Left kidney (tissue), 2 donors: Measurements from ENCODE around the gene NFIA. TPM values are rescaled to one million over a fixed set of nuclear protein-coding genes. Genes with fewer than 3 reads are reported as not detected.
A peak's percentile ranks its signal among the peaks of the same experiment; 100 is the strongest.

Source experiments
- DNase-seq: peaks from one replicate; pipeline ENCODE4 v3.0.0-alpha.2; 2013
- polyA plus RNA-seq: library from polyadenylated mRNA; unstranded; fragments of 120-200 nt; gene quantifications from one replicate; pipeline ENCODE4 v1.2.1, GENCODE V29; 2013; ENCODE audit not compliant: insufficient read length

NFIA gene
- polyA plus RNA-seq, 1 donor = 16.7 TPM

DNA sequence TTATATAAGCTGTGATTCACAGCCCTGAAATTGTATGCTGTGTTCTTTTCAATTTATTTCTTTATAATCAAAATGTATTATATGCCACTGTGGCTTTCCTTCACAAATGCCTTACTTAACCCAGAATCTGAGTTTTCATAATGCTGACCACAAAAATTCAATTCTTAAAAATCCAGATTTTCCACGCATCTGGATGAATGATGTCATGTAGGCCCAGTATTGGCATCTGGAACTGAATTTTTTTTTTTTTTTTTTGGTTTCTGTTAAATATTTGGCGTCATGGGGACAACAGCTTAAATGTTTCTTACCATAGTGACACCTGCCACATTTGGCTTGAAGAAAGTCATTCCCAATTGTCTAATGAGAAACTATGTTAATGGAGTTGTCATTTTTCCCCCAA lies 345.8 kb downstream of the NFIA start:
- no peak for DNase-seq

DNA sequence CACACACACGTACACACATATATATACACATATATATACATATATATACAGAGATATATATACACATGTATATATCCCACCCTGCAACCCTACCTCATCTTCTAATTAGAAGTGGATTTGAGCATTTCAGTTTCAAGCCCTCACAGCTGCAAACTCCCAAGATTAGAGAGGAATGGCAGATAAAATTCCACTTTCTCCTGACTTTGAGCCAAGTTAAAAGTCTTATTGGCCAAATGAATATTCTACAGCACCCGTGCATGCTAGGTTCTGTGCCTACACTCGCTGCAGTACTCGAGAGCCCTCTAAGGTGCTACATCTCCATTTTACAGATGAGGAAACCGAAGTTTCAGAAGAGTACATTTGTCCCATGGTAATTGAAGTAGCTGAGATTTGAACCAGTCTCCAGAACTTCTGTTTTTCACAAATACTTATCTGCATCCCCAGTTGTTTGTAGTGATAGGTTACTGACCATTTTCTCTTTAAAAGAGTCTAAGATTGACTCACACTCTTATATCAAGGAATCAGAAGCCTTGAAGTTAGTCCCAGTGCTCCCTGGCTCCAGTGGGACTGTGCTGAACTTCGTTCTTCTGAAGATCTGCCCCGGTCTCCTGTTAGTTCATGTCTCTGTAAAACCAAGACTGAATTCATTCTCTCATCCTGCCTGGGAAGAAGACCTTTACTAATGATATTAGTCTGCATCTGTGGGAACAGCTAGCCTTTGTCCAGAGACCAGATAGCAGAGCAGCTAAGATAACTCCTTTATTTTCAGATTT lies 350.4 kb downstream of the NFIA start:
- DNase-seq = no peak

DNA sequence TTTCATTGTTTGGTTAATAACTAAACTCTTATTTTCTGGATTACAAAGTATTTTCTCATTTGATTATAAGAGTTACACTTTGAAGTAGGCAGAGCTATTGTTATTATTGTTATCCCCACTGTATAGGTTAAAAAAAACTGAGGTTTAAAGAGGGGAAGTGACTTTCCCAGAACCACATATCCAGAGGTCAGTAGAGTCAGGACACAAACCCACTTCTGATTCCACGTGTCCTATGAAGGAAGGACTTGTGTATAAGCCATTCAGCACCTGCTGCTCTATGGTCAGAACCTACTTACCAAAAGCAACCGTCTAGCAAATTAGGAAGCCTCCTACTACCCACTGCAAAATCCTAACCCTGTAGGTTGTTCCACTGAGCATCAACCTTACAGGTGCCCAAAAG lies 351.3 kb downstream of the NFIA start:
- no peak for DNase-seq

DNA sequence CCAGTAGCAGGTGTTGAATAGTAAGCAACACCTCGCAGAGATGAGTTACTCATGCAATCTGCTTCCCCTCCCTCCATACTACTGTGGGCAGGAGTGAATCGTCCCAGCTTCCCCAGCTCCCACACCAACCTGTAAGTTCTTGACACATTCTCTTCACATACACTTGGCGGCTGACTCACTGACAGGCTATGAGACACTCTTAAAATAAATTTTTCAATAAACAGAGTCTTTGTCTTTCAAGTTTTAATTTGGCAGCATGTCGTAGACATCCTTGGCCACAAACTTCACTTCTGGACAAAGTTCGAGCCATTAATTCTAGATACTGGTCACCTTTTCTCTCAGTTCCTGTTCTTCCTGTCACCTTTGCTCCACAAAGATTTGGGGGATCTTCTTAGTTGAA lies 351.9 kb downstream of the NFIA start:
- no peak for DNase-seq

DNA sequence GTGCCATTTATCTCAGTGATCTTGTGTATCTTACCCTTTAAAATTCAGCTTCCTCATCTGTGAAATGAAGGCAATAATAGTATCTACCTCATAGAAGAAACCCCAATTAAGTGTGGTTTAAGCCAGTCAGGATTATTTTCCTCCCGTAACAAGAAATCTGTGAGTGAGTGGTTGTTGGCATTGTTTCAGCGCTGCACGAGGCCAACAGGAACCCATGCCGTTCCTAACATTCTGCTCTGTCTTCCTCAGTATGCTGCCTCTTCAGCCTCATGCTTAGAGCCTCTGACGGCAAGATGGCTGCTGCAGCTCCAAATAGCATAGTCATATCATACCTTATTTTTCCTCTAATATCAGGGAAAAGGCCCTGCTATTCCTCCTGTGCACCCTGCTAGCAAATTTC lies 352.9 kb downstream of the NFIA start:
- DNase-seq = no peak

DNA sequence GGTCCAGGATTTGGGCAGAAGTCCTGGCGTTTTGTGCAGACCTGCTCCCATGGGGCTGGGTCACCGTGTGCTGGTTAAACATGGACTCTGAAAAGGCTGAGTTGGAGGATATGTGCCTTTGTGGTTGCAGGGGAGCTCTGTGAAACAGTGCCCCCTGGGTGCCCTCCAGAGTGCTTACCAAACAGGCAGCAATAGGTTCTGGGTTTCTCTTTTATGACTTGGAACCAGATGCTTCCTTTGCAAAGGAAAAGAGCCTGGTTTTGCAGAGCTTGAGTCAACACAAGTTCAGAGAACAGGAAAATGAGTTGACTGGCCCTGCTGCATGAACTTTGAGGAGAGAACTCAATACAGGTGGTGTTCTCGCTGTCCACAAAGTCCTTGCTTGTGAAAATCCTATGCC lies 353.7 kb downstream of the NFIA start:
- DNase-seq = no peak

DNA sequence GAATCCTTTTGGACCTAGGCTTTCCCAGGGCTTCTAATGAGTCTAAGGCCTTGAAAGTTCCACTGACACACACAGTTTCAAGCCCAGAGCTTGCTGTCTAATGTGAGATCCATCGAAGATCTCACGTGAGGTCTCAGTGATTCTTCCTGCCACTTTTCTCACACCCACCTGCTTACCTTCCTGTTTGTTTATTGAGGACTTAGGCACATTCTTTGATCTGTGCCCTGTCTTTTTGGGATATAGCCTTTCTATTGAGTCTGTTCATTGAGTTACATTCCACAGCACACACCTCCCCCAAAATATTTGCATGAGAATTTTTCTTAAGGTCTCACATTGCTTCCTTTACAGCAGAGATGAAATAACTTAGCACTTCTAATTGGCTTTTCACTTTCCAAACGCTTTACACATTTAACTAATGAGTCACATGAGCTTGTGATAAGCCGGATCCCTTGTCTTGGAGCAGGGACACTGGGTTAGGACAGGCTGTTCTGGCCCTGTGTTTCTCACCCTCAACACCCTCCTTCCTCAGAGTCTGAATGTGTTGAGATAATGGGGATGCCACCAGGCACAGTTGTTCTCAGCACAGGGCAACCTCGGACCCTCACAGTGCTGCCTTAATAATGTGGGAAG lies 354.2 kb downstream of the NFIA start:
- no peak for DNase-seq

DNA sequence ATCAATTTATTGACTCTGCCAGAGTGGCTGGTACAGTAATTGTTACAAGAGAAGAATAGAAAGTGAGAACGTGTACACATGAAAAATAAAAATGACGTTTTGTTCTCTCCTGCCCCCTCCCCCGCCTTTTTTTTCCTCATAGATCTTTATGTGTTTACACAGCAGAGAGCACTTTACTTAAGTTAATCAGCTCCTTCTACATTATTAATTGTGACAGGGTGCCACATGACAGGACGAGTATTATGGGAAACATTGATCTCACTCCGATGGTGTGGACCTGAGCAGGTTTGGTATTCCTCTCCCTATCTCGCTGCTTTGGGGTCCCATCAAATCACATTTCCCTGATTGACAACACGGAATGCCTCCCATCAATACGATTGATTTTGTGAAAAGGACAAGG lies 356.9 kb downstream of the NFIA start:
- no peak for DNase-seq

DNA sequence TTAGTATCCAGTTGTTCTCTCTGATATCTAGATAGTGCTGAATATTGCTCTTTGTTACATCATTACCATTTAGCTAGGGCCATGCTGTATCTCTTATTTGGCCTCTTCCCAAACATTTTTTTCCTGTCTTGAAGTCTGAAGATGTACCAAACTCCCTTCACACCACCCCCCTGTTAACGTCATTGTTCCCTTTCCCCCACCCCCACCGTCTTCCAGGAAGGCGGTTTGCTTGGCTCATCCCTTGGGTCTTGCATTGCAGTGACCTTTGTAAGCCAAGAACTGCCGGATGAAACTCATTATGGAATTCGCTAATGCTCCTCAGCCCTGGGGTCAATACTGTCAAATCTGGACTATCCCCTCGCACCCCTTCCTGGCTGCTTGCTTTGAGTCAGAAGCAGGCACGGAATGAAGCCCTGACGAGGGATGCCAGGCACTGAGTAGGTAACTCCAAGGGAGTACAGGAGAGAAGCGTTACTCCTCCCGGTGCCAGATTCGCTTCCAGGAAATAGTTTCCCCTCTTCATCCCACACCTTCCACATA lies 359.4 kb downstream of the NFIA start:
- no peak for DNase-seq

DNA sequence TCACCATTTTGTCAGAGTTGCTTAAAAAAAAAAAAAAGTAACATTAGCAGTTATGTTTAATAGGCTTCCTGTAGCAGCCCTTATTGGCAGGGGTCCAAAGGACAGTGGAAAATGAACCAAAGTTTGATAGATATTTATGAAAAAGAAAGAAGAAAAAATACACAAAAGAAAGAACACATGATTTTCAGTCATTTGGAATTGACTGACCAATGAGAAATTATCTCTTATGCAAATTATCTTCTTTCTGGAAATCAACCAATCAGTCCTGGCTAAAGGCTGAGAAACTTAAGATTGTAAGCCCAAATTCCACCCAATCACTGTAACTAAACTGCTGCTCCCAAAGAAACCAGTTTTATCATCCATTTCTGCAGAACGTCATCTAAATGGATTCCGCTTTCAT lies 360.2 kb downstream of the NFIA start:
- DNase-seq = no peak

DNA sequence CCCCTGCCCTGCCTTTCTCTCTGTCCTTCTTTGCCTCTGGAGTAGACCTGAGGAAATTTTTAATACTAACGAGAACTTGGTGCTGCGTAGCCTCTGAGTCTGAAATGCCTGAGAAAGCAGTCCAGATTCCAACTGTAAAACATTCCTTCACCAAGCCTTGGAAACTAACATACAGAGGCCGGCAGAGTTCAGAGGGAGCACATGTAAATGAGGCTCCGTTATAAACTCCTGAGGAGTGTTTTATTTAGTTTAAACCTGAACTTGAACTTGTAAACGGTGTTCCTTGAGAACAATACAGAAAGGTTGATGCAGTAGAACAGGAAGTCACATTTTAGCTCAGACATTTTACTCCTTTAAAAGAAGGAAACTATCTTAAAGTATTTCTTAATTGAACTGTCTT lies 361.9 kb downstream of the NFIA start:
- DNase-seq = peak; percentile 51

DNA sequence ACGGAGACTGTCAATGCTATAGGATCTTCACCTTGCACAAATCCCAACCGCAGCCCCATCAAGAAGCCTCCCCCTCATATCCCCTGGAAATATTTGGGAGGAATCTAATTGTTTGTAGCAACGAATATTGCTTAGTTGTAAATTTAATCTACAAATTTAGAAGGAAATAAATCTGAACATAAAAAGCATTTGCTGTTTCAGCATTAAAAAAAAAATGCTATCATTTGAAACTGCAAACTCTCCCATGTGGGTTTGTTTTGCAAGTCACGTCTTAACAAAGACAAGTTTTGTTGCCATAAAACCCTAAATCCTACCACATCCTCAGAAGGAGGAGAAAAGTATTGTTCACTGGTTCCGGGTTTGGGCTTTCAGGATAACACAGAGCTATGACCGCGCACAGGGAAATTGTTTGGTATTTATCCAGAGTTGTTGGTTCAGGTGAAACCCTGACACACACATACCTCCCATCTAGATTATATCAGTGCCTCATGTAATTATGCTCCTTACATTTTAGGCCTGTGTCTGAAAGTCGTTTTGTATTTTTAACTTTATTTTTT lies 363.0 kb downstream of the NFIA start:
- no peak for DNase-seq

DNA sequence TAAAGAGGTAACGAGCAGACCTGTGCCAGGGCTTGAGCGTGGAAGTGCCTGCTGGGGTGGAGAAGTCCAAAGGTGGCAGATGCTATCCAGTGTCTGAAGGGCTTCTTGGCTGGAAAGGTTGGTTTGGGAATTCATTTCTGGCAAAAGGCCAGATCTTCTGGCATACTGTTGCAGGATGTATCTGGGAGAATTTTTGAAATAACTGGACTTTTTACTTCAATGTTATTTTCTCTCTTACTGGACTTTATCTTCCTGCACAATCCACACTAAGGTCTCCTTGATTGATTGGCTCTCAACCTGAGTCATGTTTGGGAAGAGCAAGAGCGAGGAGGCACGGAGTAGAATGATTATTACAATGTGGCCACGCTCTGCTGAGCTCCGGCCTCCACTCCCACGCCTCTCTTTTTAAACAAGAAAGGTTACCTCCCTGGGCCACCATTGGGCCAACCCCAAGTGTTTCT lies 364.2 kb downstream of the NFIA start:
- DNase-seq = no peak

DNA sequence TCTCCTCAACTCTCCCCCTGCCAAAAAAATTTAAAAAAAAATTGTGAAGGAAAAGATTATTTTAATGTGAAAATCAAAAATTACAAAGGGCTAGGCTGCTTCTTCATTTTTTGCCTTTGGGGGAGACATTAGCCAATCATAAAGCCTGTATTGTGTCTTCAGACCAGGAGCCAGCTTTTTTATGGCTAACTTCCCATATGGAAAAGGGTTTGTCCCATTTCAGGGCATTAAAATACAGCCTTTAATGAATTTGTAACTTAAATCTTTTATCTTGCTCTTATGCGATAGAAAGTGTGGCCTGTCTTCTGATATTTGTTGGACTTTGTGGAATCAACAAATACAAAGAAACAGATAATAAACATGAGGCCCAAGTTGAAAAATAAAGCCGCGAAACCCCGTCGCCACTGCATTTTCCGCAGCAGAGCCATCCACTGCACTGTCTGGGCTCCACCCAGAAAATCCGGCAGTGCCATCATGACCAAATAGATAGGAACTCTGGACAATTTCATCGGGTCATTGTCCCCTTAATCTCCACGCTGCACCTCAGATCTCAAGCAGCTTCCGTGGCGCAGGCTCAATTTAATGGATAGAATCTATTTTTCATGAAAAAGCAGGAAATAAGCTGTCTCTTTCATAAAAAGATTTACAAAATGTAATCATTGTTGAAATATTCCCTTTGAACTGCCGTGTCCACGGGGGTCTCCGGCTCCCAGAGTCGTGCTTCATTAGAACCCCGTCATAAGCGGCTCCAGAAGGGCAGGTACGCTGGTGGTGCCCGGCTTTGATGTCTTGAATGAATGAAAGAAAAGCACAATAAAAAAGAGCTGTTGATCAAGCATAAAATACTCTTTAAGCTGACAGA lies 365.0 kb downstream of the NFIA start:
- DNase-seq = no peak

DNA sequence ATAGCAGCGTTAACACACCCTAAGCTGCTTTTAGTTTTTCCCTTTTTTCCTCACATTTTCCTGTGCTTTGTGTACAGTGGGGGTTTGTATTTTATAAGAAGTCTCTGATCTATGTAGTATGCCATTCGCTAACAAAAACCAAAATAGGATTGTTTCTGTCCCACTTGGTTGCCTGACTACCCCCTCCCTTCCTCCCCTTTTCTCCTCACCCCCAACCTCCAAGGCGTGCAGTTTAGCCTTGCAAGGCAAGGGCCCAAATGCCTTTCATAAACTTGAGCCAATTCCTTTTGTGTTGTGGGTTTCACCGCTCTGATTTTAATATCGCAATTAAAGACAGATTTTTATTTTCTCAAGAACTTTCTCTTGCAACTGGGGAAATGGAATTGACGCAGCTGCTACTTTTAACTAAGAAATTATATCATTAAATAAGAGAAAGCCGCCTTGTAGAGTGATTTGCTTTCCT lies 365.6 kb downstream of the NFIA start:
- no peak for DNase-seq

DNA sequence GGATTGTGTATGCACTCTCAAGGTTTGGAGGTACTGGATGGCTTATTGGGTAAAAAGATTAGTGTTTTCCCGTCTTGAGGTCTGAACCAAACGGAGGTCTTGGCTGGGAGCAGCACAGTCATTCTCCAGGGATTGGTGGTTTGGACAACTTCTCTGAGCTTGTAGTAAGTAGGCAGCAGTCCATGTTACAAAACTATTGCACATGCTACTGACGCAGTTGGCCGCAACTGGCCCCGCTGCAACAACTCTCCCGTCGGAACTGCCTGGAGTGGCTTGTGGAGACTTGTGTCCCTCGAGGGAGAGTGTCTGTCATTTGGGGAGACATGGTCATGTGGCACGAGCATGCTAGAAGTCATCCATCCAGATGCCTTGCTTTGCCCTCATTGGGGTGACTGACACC lies 366.6 kb downstream of the NFIA start:
- DNase-seq = no peak

DNA sequence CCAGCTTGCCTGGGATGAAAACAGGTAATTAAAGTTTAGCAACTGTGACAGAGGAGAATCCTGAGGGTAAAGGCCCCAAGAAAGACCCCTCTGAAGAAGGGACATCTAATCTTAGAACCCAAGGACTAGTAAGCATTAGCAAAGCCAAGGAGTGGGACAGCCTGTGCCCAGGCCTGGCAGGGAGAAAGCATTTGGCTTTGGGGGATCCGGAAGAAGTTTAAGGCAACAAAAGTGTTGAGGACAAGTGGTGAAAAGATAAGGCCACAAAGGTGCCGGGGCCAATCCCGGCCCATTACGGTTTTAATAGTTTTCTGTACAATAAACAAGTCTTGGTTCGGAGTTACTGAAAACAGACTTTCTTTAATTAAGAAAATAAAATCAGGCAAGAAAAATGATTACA lies 367.0 kb downstream of the NFIA start:
- no peak for DNase-seq

DNA sequence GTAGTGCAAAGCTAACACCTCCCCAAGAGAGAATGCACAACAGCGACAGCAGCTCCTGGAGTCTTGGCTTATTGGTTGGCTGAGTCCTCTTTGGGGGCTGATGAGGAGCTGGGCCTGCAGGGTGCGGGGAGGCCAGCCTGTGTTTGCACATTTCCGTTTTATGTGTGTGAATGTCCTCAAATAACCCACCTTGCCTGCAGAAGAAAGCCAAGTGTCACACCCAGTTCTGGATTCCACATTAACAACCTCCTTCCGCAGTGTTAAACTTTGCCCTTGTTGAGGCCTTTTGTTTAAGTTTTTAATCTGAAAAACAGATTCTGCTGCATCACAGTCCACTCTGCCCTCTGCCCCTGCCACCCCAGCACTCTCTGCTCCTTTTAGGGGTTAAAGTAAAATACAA lies 368.1 kb downstream of the NFIA start:
- peak; percentile 49 for DNase-seq

DNA sequence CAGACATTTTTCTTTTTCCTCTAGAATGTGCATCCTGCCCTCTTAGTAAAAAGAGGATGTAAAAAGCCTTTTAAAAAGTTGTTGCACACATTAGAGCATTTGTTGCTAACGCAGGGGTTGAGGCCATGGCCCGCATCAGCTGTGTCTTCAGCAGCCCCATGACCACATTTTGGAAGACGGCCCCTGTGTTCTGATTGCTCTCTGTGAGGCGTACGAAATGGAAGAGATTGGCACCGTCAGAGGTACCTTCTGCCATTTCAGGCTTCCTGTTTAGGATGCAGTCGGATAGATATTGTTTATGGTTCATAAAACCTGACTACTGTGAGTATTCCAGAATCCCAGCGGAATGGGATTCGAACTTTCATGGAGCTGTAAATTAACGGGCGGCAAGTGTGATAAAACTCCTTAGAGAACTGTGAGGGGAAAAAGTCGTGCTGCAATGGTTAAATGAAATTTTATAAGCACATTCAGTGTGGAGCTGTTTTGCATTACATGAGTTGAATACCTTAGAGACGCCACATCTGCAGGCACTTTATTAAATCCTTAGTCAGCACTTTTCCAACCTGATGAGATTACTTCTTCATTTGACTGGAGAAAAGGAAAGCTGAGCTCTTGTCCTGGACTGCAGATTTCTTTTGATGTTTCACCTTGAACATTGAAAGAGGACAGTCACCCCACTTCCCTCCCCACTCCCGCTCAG lies 368.7 kb downstream of the NFIA start:
- peak; percentile 49 for DNase-seq

DNA sequence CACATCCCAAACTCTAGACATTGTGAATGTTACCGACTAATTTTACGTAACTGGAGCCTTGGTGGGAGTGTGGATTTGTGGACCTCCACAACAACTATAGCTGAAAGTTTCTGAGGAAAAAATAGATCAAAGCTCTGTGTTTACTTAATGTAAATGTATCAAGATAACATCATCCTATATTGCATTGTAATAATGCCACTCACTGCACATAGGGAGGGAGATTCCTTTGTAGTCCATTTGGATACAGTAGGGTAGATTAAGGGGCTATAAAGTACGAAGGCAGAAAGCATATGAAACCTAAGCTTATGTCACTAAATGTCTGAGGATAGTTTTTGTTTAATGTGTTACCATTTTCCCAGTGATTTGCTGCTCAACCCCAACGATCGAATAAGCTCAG lies 369.2 kb downstream of the NFIA start:
- no peak for DNase-seq

DNA sequence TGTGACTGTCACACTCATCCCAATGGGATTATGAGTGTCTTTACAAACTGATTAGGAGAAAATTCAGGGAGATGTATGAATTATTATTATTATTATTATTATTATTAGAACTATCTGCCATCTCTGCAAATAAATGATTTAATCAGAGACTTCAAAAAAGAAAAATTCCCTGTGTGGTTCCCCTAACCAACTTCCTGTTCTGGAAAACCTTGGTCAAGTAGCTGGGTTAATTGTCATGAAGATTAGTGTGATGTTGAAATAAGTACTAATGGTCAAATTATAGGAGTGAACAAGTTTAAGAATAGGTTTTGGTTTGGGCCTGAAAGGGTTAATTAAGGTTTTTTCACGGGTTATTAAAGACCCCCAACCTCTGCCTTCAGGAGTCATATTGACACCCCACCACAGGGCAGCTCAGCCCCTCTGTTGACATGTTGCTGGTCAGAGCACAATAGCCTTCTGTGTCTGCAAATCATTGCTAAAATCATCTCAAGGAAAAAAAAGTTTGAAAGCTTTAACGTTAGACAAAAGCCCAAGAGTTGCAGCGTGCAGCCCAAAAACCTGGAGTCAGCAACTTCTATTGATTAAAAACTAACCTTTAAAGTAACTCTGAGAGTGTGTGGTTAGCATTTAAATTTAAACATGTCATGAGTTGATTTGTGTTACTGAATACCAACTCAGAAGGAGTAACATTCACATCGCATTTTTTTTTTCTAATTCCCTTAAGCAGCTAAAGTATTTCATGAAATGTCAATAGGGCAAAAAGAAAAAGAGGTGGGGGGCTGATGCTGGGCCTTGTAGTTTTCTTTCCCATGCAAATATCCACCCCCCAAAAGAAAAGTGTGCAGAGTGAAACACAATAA lies 370.0 kb downstream of the NFIA start:
- no peak for DNase-seq
